Occipital lobe (tissue), 2 donors: ENCODE results near the gene STXBP1. TPM values are rescaled to one million over a fixed set of nuclear protein-coding genes. Genes with fewer than 3 reads are reported as not detected.

Source experiments
- DNase-seq: peaks from one replicate; lab custom pipeline; 2025; lab: John Stamatoyannopoulos, UW
- total RNA-seq: library from RNA; depleted of rRNA; stranded (reverse); fragments of >200 nt; gene quantifications from one replicate; pipeline ENCODE4 v1.2.3, GENCODE V29; 2014

Gene STXBP1
- total RNA-seq, 1 donor from 2014 or later, result 78.5 TPM

DNA sequence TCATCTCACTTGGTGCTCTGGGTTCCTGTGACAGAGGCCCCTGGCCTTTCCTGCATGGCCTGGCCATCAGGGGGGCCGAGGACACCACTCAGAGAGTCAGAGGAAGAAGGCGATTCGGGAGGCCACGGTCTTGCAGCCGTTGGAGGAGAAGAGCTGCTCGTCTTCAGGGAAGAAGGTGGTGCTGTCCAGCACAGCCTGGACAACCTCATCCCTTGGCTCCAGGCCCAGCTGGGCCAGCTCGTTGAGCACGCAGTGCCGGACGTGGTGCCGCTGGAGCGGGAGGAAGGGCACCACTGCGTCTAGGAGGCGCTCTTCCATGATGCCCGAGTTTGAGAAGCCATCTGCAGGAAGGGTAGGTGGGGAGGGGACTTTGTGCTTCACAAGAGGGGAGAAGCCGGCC lies 119.9 kb downstream of the STXBP1 start:
- no peak for DNase-seq

DNA sequence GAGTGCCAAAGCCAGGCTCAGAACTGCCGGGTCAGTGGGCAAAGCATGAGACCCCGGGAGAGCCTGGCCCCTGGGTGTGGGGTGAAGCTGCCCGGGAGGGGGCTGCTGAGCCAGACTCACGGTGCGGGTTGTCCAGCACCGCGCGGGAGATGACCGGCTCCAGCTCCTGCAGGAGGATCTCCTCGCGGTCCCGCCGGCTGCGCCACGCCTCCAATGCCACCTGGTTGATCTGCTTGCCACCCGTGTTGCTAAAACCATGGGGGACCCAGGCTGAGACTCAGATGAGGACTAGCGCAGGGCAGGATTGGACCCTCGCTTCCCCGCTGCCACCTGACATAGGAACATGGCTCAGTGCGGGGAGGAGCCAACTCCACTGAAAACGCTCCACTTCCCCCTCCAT lies 120.4 kb downstream of the STXBP1 start:
- DNase-seq, result no peak

DNA sequence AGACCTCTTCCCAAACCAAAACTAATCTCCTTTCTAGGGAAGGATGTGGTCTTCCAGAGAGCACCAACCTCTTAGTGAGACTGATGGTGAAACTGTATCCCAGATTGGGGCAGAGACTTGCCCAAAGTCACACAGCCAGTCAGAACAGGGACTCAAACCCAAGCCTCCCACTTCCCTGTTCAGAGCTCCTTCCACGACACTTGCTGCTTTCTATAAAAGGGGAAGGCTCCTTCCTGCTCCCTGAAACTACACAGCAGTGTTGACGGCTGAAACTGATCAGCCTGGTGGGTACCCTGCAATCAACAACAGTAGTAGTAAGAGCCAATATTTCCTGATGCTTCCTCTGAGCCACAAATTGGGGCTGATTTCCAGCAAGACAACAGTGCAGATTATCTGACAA lies 121.5 kb downstream of the STXBP1 start:
- no peak for DNase-seq

DNA sequence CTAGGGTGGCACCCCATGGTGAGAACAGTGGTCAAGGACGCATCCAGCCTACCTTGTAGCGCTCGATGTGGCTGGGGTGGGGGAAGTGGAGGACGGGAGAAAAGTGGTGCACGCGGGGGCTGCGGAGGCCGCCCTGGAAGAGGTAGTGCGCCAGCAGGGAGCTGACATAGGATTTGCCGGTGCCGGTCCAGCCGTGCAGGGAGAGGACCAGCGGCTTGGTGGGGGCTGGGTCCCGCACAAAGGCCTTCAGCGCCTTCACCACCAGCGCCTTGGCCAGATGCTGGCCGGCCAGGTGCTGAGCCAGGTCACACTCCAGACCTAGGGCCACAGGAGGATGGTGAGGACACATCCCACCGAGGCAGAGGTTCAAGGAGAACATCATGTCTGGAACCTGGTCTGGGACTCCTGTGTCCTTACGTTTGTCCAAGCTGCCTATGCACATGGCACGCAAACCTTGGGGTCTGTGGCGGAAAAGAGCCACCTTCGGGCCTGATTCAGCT lies 122.2 kb downstream of the STXBP1 start:
- DNase-seq, result no peak

DNA sequence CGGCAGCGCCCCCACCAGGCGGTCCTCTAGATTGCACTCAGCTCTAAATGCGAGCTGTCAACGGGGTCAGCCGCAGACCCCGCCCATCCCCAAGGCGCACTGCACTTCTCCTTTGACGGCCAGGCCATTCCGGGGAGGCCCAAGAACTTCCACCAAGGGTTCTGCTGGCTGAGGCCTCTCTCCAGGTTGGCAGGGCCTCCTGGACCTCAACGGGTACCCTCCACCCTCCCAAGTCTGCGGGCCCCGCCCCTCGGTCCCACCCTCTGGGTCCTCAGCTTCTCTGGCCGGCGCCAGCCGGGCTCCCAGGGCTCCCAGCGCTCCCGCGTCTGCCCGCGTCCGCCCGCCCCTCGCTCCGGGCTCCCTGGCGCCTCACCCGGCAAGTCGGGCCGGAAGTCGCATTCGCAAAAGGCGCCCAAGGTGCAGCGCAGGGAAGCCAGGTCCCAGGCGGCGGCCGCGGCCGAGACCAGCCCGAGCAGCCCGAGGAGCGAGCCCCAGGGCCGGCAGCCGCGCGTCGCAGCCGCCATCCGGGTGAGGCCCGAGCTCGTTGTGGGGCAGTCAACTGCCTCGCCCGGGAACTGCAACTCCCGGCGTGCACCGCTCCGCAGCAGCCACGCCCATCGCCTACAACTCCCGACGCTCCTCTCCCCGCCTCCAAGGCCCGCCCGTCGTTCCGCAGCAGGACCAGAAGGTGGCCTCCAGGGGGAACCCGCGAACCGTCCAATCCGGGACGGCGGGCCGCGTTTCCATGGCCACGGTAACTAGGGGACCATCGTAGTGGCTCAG lies 122.9 kb downstream of the STXBP1 start, which contains the start of gene TOR2A:
Gene TOR2A (minus strand): TSS at position 548 of the 783 bp plus-strand sequence. CDS start 24 bp downstream, at position 524.
- DNase-seq, result peak; percentile 98

DNA sequence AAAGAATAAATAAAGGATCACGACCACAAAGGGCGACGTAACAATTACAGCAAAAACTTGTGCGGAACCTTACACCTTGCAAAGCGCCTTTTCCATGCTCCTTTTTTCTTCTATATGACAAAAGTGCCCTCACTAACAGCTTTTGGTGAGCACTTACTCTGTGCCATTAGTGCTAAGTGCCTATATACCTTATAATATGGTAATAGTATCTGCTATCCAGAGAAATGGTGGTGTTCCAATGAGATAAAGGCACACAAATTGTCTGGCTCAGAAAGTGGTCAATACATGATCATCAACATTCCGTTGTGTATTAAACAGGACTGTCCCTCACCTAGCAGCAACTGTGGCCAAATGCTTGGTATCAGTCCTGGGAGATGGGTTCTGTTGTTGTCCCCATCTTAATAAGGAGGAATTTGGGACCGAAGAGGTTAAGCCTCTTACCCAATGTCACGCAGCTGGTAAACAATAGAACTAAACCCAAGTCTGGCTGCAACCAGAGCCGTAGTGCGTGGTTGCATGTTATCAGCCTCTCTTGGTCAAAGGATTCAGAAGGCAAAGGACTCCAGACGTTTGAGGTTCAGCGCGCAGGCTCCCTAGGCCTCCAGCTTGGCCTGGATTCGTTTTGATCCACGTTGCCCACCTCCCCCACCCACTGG lies 123.6 kb downstream of the STXBP1 start:
- no peak for DNase-seq

DNA sequence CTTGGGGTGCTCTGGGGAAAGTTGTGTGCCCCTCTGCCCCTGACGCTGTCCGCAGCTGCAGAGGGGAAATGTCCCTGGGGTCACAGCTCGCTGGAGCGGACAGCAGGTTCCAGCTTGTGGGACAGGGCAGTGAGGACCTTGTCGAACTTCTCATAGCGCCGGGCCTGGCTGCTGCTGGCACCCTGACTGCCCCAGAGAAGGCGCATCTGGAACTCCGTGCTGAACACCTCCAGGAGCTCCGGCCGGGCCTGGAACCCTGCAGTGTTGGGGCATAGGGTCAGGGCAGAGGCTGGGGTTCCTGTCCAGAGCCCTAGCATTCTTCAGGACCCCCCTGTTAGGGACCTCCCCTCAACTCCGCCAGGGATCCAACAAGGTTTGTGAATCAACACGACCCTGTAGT lies 126.6 kb downstream of the STXBP1 start:
- no peak for DNase-seq

DNA sequence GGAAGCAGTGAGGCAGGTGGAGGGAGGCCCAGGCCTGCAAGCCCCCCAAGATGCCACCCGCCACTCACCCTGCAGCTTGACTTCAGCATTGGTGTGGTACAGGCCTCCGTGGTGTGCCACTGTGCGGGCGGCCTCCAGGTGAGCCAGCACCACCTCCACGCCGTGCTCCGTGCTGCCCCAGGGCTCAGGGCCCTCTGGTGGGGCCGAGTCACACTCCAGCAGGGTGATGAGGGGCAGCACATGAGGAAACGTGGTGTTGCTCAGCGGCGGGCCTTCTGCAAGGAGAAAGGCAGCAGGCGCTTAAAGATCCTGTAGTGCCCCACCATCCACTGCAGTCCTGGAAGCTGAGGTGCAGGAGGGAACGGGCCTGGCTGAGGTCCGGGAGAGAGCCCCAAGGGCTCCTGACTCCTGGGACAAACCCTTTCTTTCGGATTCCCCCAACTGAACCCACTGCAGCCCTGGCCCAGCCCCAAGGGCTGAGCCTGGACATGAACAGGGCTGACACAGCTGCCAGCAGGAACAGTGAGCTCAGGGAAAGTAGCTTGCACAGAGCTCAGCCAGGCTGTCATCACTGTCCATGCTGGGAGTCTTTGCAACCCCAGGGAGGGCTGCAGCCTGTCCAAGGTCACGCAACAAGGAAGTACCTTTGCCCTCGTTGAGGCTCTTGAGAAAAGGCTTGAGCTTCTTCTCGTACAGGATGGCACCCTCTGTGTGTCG lies 127.7 kb downstream of the STXBP1 start:
- no peak for DNase-seq

DNA sequence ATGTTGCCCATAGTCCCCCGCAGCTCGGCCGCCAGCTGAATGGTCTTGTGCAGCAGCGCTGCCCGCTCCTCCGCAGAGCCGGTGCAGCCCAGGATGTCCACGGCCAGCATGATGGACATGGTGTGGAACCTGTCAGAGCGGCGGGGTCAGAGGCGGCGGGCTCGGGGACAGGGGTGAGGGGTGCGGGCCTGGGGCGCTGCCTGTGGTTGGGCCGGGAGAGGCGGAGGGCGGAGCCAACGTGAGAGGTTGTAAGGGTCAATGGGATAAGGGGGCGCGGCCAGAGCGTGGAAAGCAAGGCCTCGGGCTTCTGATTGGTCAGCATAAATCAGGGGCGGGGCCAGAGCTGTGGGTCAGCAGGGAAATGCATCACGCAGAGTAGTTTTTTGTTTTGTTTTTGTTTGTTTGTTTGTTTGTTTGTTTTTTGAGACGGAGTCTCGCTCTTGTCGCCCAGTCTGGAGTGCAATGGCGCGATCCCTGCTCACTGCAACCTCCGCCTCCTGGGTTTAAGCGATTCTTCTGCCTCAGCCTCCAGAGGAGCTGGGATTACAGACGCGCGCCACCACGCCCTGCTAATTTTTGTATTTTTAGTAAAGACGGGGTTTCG lies 129.9 kb downstream of the STXBP1 start:
- peak; percentile 61 for DNase-seq

Other genes with a start within 250 kb of the STXBP1 start
- 9.2 TPM for gene SLC2A8, start 215.1 kb upstream of the STXBP1 start, total RNA-seq
- 12.8 TPM for gene ZNF79, start 187.9 kb upstream of the STXBP1 start, total RNA-seq
- gene RPL12, start 160.9 kb upstream of the STXBP1 start, total RNA-seq, result 798 TPM
- 23.7 TPM for gene LRSAM1, start 160.8 kb upstream of the STXBP1 start, total RNA-seq
- gene CFAP157, start 94.7 kb downstream of the STXBP1 start, total RNA-seq, result 0.16 TPM
- gene PTRH1, start 103.4 kb downstream of the STXBP1 start, total RNA-seq, result 5.0 TPM
- not detected for gene TTC16, start 103.8 kb downstream of the STXBP1 start, total RNA-seq
- gene TOR2A, start 123.0 kb downstream of the STXBP1 start, total RNA-seq, result 7.0 TPM
- 5.1 TPM for gene SH2D3C, start 166.4 kb downstream of the STXBP1 start, total RNA-seq
- gene CDK9, start 173.8 kb downstream of the STXBP1 start, total RNA-seq, result 45.1 TPM
- 18.1 TPM for gene FPGS, start 190.6 kb downstream of the STXBP1 start, total RNA-seq
- gene ENG, start 242.4 kb downstream of the STXBP1 start, total RNA-seq, result 0.16 TPM